ENCODE data around the gene ACACA.

- TF ChIP-seq, protein P1, sequence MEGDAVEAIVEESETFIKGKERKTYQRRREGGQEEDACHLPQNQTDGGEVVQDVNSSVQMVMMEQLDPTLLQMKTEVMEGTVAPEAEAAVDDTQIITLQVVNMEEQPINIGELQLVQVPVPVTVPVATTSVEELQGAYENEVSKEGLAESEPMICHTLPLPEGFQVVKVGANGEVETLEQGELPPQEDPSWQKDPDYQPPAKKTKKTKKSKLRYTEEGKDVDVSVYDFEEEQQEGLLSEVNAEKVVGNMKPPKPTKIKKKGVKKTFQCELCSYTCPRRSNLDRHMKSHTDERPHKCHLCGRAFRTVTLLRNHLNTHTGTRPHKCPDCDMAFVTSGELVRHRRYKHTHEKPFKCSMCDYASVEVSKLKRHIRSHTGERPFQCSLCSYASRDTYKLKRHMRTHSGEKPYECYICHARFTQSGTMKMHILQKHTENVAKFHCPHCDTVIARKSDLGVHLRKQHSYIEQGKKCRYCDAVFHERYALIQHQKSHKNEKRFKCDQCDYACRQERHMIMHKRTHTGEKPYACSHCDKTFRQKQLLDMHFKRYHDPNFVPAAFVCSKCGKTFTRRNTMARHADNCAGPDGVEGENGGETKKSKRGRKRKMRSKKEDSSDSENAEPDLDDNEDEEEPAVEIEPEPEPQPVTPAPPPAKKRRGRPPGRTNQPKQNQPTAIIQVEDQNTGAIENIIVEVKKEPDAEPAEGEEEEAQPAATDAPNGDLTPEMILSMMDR (conservative IDR thresholded peaks at IDR 0.05), result no peak
- TF ChIP-seq ZFX (IDR thresholded peaks at IDR 0.05), result no peak
Measured at GRCh38 chr17:37291351-37291750, 115.3 kb downstream of the ACACA start.

Measured in C4-2B (cell line).